Liver (tissue), 3 donors: ENCODE data around the gene AXIN1.

Source experiments
- CTCF ChIP-seq: fragments of 150-350 bp; IDR thresholded peaks from 2 replicates; pipeline ENCODE4 v1.5.1; 2017; ENCODE audit warnings: improper control_type of control experiment, low read depth, low read length; ENCODE audit not compliant: missing input control
- EGR1 ChIP-seq, 2 donors: IDR thresholded peaks; 2 replicates each; pipeline ENCODE4 v1.6.1; 2016 to 2018; ENCODE audit warnings: antibody characterized with exemption in 2 of 2, low read depth in 2 of 2
- HNF4A ChIP-seq, 2 donors: conservative IDR thresholded peaks; 2 replicates each; pipeline ENCODE4 v1.6.1; 2016; ENCODE audit warnings: antibody characterized with exemption in 2 of 2, mild to moderate bottlenecking in 2 of 2
- REST ChIP-seq: IDR thresholded peaks from 2 replicates; pipeline ENCODE4 v1.6.1; 2016; ENCODE audit warnings: antibody characterized with exemption, mild to moderate bottlenecking
- TF ChIP-seq, protein P1 (sequence below): IDR thresholded peaks from 2 replicates; pipeline ENCODE4 v1.6.1; 2016; ENCODE audit warnings: antibody characterized with exemption
- TF ChIP-seq, protein P2 (sequence below): IDR thresholded peaks from 2 replicates; pipeline ENCODE4 v1.6.1; 2016; ENCODE audit warnings: antibody characterized with exemption
- donor health status: healthy.
- donor health status: healthy.

DNA sequence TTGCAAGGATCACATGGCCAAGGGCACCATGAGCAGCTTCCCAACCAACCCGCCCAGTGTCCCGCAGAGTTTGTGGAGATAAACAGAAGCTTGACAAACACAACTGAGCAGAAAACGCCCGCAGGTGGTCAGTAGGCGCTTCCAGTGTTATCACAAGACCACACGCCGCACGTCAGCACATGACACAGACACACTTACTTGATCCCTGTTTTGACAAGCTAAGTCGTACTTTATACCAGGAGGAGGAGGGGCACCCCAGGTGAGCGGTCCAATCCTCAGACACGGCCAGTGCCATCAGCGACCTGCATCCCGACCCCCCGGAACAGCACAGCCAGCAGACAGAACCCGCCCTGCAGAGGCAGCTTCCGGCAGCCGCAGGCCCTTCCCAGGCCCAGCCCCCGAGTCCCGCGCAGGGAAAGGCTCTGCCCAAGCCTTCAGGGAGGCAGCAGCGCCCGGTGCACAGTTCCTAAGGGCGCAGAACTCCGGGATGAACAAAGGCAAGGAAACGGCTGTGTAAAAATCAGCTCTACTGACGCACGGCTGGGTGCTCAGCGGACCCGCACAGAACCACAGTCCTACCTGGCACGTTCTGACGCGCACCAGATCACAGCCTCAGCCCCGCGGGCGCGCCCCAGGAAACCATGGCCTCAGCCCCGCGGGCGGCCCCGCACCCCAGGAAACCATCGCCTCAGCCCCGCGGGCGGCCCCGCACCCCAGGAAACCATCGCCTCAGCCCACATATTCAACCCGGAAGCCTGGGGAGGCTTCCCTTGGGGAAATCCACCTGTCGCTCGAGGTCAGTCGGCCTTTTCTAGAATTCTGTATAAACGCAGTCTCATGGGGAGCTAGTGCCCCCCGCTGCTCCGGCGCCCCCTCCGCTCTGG lies 27.8 kb downstream of the AXIN1 start:
- TF ChIP-seq, protein P1, sequence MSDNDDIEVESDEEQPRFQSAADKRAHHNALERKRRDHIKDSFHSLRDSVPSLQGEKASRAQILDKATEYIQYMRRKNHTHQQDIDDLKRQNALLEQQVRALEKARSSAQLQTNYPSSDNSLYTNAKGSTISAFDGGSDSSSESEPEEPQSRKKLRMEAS, result no peak
- TF ChIP-seq CTCF (no peak), EGR1 (IDR thresholded peaks at IDR 0.05; ENCODE audit: low read depth in 2 of 2) (no peak), HNF4A (conservative IDR thresholded peaks at IDR 0.05) (no peak), REST (no peak)
- TF ChIP-seq, protein P2, sequence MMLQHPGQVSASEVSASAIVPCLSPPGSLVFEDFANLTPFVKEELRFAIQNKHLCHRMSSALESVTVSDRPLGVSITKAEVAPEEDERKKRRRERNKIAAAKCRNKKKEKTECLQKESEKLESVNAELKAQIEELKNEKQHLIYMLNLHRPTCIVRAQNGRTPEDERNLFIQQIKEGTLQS, result no peak
